ENCODE measurements around the gene LRMDA. TPM values are rescaled to one million over a fixed set of nuclear protein-coding genes. Genes with fewer than 3 reads are reported as not detected.

The LRMDA gene
- total and polyA plus RNA-seq, 2 donors from 2014 or later, result 23.2 to 48.6 TPM

- H3K27me3 ChIP-seq (ENCODE audit: control insufficient read depth, insufficient read depth, low read length), result no peaks in the 10 kb centered on the region
Measured at GRCh38 chr10:76488602-76489001, 1057.2 kb downstream of the LRMDA start.

GRCh38 chr10:76491216-76491615, 1059.8 kb downstream of the LRMDA start:
- no peak overlapping the region for H3K27ac ChIP-seq (ENCODE audit: low read depth in 2 of 2, low read length in 2 of 2)
- no peak for DNase-seq
- FAIRE-seq, result no peak
- H3K27me3 ChIP-seq (ENCODE audit: control insufficient read depth, insufficient read depth, low read length), result no peaks in the 10 kb centered on the region
- H3K4me1 ChIP-seq (ENCODE audit: control insufficient read depth in 2 of 3, insufficient read depth in 2 of 3, low read depth in 1 of 3, low read length in 3 of 3), result no peaks in the 10 kb centered on the region
- no peak overlapping the region for H3K9ac ChIP-seq (ENCODE audit: low read length in 3 of 3)
- no peaks in the 10 kb centered on the region for H3K36me3 ChIP-seq (ENCODE audit: control insufficient read depth in 2 of 3, insufficient read depth in 3 of 3, low read length in 3 of 3)
- intact Hi-C loops (cut with DNase I), result no loop called here
- no peak for TF ChIP-seq CTCF (IDR thresholded peaks at IDR 0.05; ENCODE audit: borderline replicate concordance, extremely low read depth, insufficient read depth)
- no peak overlapping the region for H3K4me3 ChIP-seq (ENCODE audit: low read length in 3 of 3)
- H3K9me3 ChIP-seq (ENCODE audit: control insufficient read depth in 2 of 3, insufficient read depth in 1 of 3, low read length in 3 of 3), result peaks cover 0 to 21% (median 0%) of the 10 kb centered on the region in 3 donors

More at GRCh38 chr10:76488602-76489001, 1057.2 kb downstream of the LRMDA start:
- Histone ChIP-seq H3K9ac (ENCODE audit: low read length in 3 of 3) (no peak overlapping the region), H3K4me1 (ENCODE audit: control insufficient read depth in 2 of 3, insufficient read depth in 2 of 3, low read depth in 1 of 3, low read length in 3 of 3) (no peaks in the 10 kb centered on the region), H3K4me3 (ENCODE audit: low read length in 3 of 3) (no peak overlapping the region), H3K27ac (ENCODE audit: low read depth in 2 of 2, low read length in 2 of 2) (no peak overlapping the region), H3K36me3 (ENCODE audit: control insufficient read depth in 2 of 3, insufficient read depth in 3 of 3, low read length in 3 of 3) (no peaks in the 10 kb centered on the region), H3K9me3 (ENCODE audit: control insufficient read depth in 2 of 3, insufficient read depth in 1 of 3, low read length in 3 of 3) (peaks cover 0 to 18% (median 0%) of the 10 kb centered on the region in 3 donors)
- intact Hi-C loops (cut with DNase I), result no loop called here
- FAIRE-seq (no peak), DNase-seq (no peak)
- no peak for TF ChIP-seq CTCF (IDR thresholded peaks at IDR 0.05; ENCODE audit: borderline replicate concordance, extremely low read depth, insufficient read depth)

- Histone ChIP-seq H3K4me1 (ENCODE audit: control insufficient read depth in 2 of 3, insufficient read depth in 2 of 3, low read depth in 1 of 3, low read length in 3 of 3) (no peaks in the 10 kb centered on the region), H3K4me3 (ENCODE audit: low read length in 3 of 3) (no peak overlapping the region), H3K9me3 (ENCODE audit: control insufficient read depth in 2 of 3, insufficient read depth in 1 of 3, low read length in 3 of 3) (peaks cover 0 to 21% (median 0%) of the 10 kb centered on the region in 3 donors), H3K36me3 (ENCODE audit: control insufficient read depth in 2 of 3, insufficient read depth in 3 of 3, low read length in 3 of 3) (no peaks in the 10 kb centered on the region), H3K27ac (ENCODE audit: low read depth in 2 of 2, low read length in 2 of 2) (no peak overlapping the region), H3K27me3 (ENCODE audit: control insufficient read depth, insufficient read depth, low read length) (no peaks in the 10 kb centered on the region), H3K9ac (ENCODE audit: low read length in 3 of 3) (no peak overlapping the region)
- FAIRE-seq (no peak), DNase-seq (no peak)
- intact Hi-C loops (cut with DNase I), result no loop called here
- TF ChIP-seq CTCF (IDR thresholded peaks at IDR 0.05; ENCODE audit: borderline replicate concordance, extremely low read depth, insufficient read depth), result no peak
Measured at GRCh38 chr10:76492026-76492425, 1060.6 kb downstream of the LRMDA start.
